22Rv1 (cell line): ENCODE data around the gene PRTN3.

ENCODE experiments used
- H3K27ac ChIP-seq: fragments of 450-650 bp; 2 replicates; pipeline ENCODE4 v1.5.1; 2017
- ZFX ChIP-seq: fragments of 450-650 bp; IDR thresholded peaks from 2 replicates; pipeline ENCODE4 v1.6.1; 2017; ENCODE audit warnings: antibody characterized with exemption, borderline replicate concordance
- TF ChIP-seq, protein P1 (sequence below): fragments of 450-650 bp; IDR thresholded peaks from 2 replicates; pipeline ENCODE4 v1.5.1; 2017; ENCODE audit warnings: mild to moderate bottlenecking

PRTN3 gene

DNA sequence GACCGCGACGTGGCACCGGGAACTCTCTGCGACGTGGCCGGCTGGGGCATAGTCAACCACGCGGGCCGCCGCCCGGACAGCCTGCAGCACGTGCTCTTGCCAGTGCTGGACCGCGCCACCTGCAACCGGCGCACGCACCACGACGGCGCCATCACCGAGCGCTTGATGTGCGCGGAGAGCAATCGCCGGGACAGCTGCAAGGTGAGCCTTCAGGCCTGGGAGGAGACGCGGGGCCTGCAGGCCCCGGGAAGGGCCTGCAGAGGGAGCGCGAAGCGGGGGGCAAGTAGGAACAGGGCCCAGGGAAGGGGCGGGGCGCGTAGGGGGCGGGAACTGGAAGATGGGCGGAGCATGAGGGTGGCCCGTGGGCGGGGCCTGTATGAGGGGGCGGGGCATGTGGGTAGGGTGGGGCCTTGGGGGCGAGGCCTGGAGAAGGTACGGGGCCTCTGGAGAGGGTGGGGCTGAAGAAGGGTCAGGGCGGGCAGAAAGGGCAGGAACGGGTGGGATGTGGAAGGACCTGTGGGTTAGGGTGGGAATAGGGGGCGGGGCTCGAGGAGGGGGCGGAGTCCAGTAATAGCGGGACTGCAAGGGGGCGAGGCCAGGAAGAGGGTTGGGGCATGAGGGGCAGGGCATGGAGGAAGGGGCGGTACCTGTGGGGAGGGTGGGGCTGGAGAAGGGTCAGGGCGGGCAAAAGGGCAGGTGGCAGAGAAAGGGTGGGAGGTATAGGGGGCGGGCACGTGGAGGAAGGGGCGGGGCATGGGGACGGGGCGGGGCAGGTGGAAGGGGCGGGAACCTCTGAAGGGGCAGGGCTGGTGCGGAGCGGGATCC lies 21.2 kb downstream of the PRTN3 start:
- no peak for TF ChIP-seq ZFX
- TF ChIP-seq, protein P1, sequence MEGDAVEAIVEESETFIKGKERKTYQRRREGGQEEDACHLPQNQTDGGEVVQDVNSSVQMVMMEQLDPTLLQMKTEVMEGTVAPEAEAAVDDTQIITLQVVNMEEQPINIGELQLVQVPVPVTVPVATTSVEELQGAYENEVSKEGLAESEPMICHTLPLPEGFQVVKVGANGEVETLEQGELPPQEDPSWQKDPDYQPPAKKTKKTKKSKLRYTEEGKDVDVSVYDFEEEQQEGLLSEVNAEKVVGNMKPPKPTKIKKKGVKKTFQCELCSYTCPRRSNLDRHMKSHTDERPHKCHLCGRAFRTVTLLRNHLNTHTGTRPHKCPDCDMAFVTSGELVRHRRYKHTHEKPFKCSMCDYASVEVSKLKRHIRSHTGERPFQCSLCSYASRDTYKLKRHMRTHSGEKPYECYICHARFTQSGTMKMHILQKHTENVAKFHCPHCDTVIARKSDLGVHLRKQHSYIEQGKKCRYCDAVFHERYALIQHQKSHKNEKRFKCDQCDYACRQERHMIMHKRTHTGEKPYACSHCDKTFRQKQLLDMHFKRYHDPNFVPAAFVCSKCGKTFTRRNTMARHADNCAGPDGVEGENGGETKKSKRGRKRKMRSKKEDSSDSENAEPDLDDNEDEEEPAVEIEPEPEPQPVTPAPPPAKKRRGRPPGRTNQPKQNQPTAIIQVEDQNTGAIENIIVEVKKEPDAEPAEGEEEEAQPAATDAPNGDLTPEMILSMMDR: peak; percentile 71
- peak overlapping the region; percentile 88 for H3K27ac ChIP-seq

GRCh38 chr19:862581-863314 lies 21.9 kb downstream of the PRTN3 start:
- TF ChIP-seq, protein P1: no peak
- TF ChIP-seq ZFX: no peak
- H3K27ac ChIP-seq: peak overlapping the region; percentile 88

DNA sequence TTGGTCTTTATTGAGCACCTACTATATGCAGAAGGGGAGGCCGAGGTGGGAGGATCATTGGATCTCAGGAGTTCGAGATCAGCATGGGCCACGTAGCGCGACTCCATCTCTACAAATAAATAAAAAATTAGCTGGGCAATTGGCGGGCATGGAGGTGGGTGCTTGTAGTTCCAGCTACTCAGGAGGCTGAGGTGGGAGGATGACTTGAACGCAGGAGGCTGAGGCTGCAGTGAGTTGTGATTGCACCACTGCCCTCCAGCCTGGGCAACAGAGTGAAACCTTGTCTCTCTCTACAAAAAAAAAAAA lies 22.5 kb downstream of the PRTN3 start:
- no peak for TF ChIP-seq ZFX
- TF ChIP-seq, protein P1: no peak
- peak overlapping the region; percentile 88 for H3K27ac ChIP-seq

DNA sequence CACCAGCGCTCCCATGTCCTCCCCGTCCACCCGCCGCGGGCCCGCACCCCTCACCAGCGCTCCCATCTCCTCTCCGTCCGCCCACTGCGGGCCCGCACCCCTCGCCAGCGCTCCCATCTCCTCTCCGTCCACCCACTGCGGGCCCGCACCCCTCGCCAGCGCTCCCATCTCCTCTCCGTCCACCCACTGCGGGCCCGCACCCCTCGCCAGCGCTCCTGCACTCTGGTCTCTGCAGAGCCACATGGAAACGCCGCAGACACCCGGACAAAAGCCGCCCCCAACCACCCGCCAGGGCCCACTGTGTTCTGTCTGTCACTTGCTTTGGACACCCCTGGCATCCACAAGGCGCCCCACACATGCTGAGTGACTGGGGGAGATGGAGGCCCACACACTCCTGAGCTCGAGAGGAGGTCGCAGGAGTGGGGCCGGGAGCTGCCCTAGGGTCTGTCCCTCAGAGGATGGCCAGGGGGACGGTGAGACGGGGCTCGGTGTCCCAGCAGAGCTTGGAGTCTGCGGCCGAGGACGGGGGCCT lies 26.0 kb downstream of the PRTN3 start:
- TF ChIP-seq ZFX: no peak
- TF ChIP-seq, protein P1: no peak
- H3K27ac ChIP-seq: peak overlapping the region; percentile 71; the same call in 1 of the 2 replicates

DNA sequence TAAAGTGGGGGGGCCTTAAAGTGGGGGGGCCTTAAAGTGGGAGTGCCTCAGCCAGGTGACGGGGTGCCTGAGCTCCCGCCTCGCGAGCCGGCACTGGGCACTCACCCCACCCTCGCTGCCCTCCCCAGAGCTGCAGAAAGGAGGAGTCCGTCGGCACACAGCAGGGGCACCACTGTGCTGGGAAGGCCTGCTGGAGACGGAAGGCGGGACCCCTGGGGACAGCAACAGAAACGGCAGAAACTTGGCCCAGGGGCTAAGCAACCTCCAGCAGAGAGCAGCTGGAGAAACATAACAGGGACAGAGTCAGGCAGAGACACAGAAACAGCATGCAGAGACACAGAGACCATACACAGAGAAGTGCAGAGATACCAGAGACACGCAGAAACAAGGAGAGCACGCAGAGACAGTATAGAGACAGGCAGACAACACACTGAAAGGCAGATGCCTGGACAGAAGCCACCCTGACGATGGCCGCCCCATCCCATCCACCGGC lies 26.5 kb downstream of the PRTN3 start:
- peak overlapping the region; percentile 71 for H3K27ac ChIP-seq
- TF ChIP-seq ZFX: no peak
- TF ChIP-seq, protein P1: no peak

- TF ChIP-seq, protein P1: no peak
- TF ChIP-seq ZFX: no peak
- H3K27ac ChIP-seq: peak overlapping the region; percentile 71
Measured at GRCh38 chr19:867855-868457, 27.2 kb downstream of the PRTN3 start.
